Measurements from ENCODE around the gene RBM47. TPM values are rescaled to one million over a fixed set of nuclear protein-coding genes. Genes with fewer than 3 reads are reported as not detected.
A peak's percentile ranks its signal among the peaks of the same experiment; 100 is the strongest.

RBM47 gene
- total RNA-seq, 1 donor = 0.72 TPM

GRCh38 chr4:40594261-40595178, 35.1 kb downstream of the RBM47 start:
- peak; percentile 92 for DNase-seq (ENCODE audit: low read depth)
- H3K4me3 ChIP-seq (ENCODE audit: low read depth, low read length) = no peak overlapping the region
- TF ChIP-seq CTCF (IDR thresholded peaks at IDR 0.05; ENCODE audit: insufficient read depth, low read length) = no peak

- H3K4me3 ChIP-seq (ENCODE audit: low read depth, low read length) = no peak overlapping the region
- TF ChIP-seq CTCF (IDR thresholded peaks at IDR 0.05; ENCODE audit: insufficient read depth, low read length) = no peak
- no peak for DNase-seq (ENCODE audit: low read depth)
These were observed 37.6 kb downstream of the RBM47 start for GRCh38 chr4:40592034-40592433.

- peak; percentile 65 for DNase-seq (ENCODE audit: low read depth)
- H3K4me3 ChIP-seq (ENCODE audit: low read depth, low read length) = no peak overlapping the region
These were observed 41.8 kb downstream of the RBM47 start for GRCh38 chr4:40587826-40588225.

GRCh38 chr4:40587351-40587750, 42.3 kb downstream of the RBM47 start:
- no peak overlapping the region for H3K4me3 ChIP-seq (ENCODE audit: low read depth, low read length)
- no peak for DNase-seq (ENCODE audit: low read depth)
- no peak for TF ChIP-seq CTCF (IDR thresholded peaks at IDR 0.05; ENCODE audit: insufficient read depth, low read length)

More at GRCh38 chr4:40587826-40588225, 41.8 kb downstream of the RBM47 start:
- no peak for TF ChIP-seq CTCF (IDR thresholded peaks at IDR 0.05; ENCODE audit: insufficient read depth, low read length)

GRCh38 chr4:40586729-40587128, 42.9 kb downstream of the RBM47 start:
- DNase-seq (ENCODE audit: low read depth) = no peak
- H3K4me3 ChIP-seq (ENCODE audit: low read depth, low read length) = no peak overlapping the region
- no peak for TF ChIP-seq CTCF (IDR thresholded peaks at IDR 0.05; ENCODE audit: insufficient read depth, low read length)

- TF ChIP-seq CTCF (IDR thresholded peaks at IDR 0.05; ENCODE audit: insufficient read depth, low read length) = no peak
- no peak for DNase-seq (ENCODE audit: low read depth)
These were observed 43.6 kb downstream of the RBM47 start for GRCh38 chr4:40586034-40586433.

More at GRCh38 chr4:40586034-40586433, 43.6 kb downstream of the RBM47 start:
- H3K4me3 ChIP-seq (ENCODE audit: low read depth, low read length) = no peak overlapping the region

Measured in fibroblast of the aortic adventitia (primary cell).